Activated CD4-positive, alpha-beta T cell treated with anti-CD3 and anti-CD28 coated beads, Interleukin-2, Interleukin-6, amounts not matched to agents 100 ng/mL and 50 ng/mL, durations not matched to agents 16 hours and 8 hours (primary cell): ENCODE data around the gene TENM4.

Experiments used
- DNase-seq: peaks from one replicate; pipeline ENCODE4 v3.0.0-alpha.2; 2020

Gene TENM4

GRCh38 chr11:79102840-79103239 lies 338.0 kb downstream of the TENM4 start:
- DNase-seq = no peak

DNA sequence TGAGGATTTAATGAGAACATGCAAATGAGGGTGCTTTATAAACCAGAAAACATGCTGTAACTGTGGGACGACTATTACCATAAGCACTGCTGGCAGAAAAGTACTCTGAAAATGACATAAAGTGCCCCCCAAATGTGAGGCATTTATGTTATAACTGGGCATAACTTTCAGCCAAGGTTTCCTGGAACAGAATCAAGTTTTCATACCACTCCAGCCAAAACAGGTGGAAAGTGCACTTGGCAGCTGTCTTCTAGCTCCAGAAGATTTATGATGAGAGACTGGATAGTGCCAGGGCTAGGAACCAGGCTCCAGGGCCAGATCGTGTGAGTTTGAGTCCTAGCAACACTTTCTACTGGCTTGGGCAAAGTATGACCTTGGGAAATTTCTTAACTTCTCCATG lies 339.2 kb downstream of the TENM4 start:
- DNase-seq = no peak

- DNase-seq = peak; percentile 60
These were observed 340.5 kb downstream of the TENM4 start for GRCh38 chr11:79100093-79100910.

DNA sequence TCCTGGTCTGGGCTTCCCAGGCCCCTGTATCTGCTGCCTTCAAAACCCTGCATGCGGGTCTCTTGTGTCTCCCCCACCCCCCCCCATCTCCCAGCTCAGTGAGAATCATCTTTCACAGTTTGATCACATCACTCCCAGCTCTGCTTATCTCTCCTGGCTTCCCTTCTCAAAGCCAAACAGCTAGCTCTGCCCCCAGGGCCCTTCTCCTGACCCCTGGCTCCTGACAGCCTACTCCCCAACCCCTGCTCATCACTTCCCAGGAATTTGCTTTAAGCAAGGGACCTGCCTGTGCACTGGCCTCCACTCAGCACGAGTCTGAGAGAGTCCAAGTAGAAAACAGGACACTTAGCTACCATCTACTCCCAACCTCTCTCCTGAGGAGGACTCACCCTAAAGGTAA lies 342.7 kb downstream of the TENM4 start:
- DNase-seq = no peak

DNA sequence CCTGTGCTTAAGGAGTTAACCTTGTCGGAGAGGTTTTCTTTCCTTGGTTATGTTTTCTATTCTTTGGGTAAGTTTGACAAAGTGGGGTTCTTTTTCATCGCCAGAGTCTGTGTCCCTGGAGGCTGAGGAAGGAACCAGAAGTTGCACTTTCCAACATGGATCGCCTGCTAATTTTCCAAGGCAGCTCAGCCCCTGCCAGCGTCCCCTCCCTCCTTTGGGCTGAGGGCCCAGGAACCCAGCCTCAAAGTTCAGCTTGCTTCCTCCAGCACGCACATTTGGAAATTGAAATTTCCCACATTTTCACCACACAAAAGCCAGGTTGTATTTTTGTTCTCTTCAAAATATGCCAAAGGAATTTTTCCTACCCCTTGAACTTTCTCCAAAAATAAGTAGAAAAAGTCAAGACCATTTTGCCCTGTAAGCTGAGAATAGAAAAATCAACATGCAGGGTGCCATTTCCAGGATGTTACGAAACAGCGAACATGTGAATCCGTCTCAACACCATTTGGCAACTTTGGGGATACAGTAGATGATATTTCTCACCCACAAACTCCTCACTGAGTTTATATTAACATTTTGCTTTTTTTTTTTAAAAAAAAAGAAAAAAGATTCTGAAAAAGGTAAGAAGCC lies 343.5 kb downstream of the TENM4 start:
- DNase-seq = no peak

- DNase-seq = no peak
These were observed 345.4 kb downstream of the TENM4 start for GRCh38 chr11:79095424-79095823.

GRCh38 chr11:79094616-79095015 lies 346.2 kb downstream of the TENM4 start:
- DNase-seq = no peak

- DNase-seq = peak; percentile 10
These were observed 348.0 kb downstream of the TENM4 start for GRCh38 chr11:79092791-79093353.

DNA sequence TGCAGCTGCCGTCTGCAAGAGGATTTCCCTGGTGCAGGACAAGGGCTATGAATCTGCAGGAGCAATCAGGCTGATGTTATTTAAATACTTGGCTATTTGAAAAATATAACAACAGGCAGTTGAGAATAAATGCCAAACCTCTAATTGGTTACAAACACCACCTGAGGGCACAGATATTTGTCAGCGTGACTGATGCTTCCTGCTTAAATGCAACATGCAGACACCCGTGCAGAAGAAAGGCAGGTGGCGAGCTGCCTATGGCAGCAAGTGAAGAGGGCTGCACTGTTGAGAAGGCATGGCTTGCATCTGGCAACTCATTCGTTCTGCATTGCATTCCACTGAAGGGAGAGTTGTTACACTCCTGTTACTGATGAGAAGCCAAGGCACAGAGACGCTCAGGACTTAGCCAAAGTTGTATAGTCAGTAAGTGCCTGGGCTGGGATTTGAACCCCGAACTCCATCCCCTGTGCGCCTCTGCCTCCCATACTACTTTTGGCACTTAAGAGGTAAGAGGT lies 350.6 kb downstream of the TENM4 start:
- no peak for DNase-seq

GRCh38 chr11:79089601-79090000 lies 351.2 kb downstream of the TENM4 start:
- DNase-seq = no peak

- DNase-seq = no peak
These were observed 351.9 kb downstream of the TENM4 start for GRCh38 chr11:79088967-79089366.

- no peak for DNase-seq
These were observed 352.9 kb downstream of the TENM4 start for GRCh38 chr11:79087961-79088318.

GRCh38 chr11:79087238-79087960 lies 353.4 kb downstream of the TENM4 start:
- no peak for DNase-seq

DNA sequence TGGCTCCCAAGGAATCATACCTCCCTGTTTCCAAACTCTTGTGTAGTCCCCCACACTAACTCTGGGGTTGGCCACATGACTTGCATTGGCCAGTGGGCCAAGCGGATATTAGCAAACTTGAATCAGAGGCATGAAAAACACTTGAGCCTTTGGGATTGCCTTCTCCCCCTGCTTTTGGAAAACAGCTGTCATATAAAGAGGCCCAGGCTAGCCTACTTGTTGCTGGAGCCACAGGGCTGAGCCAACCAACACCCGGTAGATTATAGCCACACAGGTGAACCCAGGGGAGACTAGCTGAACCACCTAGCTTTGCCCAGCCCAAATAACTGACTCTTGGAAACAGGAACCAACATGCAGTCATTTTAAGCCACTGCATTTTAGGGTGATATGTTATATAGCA lies 354.8 kb downstream of the TENM4 start:
- DNase-seq = no peak

DNA sequence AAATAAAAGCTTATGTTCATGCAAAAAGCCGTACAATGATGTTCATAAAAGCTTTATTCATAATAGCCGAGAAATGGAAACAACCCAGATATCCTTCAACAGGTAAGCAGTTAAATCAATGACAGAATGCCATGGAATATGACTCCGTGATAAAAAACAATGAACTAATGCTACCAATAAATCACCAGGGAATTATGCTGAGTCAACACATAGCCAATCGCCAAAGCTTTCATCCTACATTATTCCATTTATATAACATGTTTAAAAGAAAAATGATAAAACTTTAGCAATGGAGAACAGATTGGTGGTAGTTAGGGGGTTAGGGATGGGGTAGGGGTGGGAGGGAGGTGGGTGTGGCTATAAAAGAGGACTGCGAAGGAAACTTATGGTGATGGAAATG lies 356.4 kb downstream of the TENM4 start:
- DNase-seq = no peak

DNA sequence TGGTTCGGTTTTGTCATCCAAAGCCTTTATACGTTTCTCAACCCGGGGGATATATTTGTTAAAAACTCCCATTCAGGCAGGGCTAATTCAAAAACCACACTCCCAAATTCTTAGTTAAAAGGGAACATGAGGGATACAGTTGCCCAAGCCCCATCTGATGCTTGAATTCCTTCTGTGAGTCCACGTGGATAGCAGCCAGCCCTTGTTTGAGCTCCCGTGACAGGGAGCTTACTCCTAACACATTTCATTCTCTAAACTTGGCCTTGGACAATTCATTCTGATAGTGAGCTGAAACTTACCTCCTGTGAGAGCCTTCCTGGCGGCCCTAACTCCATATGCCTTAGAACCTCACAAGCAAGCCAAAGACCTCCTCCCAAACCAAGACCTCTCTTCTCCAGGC lies 357.5 kb downstream of the TENM4 start:
- DNase-seq = no peak

DNA sequence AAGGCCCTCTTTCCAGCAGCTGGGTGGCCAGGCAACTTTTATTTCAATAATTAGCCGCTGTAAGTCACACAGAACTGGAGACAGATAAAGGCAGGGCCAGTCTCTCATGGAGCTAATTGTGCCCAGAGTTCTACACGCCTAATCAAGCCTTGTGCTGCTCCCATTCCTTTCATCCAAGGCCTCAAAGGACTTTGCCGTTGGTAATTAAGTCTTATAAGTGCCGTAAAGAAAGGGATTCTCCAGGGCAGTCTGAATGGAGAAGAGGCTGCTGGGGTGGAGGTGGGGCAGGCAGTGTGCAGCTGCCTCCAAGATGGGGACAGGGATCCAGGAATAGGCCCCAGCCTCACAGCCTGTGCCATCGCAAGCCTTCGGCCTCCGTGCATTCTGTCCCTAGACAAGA lies 357.9 kb downstream of the TENM4 start:
- DNase-seq = no peak

GRCh38 chr11:79082280-79082679 lies 358.6 kb downstream of the TENM4 start:
- no peak for DNase-seq

- DNase-seq = no peak
These were observed 359.3 kb downstream of the TENM4 start for GRCh38 chr11:79081471-79082031.

GRCh38 chr11:79080551-79080950 lies 360.3 kb downstream of the TENM4 start:
- no peak for DNase-seq

DNA sequence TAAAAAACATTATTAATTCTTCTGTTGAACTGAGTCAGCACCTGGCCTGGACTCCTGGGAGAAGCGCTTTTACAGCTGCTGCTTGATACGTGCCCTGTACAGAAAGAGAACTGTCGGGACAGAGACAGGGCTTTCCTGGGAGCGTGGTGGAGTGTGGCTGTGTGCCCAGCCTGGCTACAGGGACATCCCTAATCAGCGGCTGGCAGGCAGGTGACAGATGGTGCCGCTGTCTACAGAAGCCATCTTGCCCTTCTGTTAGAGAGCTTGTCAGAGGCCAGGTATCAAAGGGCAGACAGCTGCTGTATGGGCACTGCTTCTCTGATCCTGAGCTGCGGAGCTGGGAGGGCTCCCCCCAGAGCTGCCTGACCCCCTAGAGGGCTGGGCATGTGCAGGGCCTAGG lies 361.8 kb downstream of the TENM4 start:
- DNase-seq = no peak

DNA sequence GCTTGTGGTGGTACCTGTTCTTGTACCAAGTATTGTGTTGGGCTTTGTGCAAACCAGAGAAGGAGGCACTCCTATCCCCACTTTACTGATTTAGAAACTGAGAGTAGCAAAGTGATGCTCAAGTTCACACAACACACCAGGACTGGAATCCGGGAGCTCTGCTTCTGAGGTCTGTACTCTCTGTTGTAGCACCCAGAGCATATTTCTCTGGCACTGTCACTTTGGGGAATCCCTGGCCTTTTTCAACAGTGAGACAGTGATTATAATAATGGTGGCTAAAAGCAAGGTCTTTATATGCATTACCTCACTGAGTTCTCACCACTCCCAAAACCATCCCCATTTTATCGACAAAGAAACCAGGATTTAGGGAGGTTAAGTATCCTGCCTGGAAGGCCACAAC lies 362.4 kb downstream of the TENM4 start:
- no peak for DNase-seq

GRCh38 chr11:79077702-79078330 lies 363.0 kb downstream of the TENM4 start:
- no peak for DNase-seq
